ENCODE data around the gene GFM1.
"Not testable (repeated sequence)": the region's sequence is repeated elsewhere in the genome, so short reads cannot be mapped to it uniquely, and the experiment has no call there.

GFM1 gene

GRCh38 chr3:158679547-158680000, 35.2 kb downstream of the GFM1 start:
- DNase-seq: no peak

- DNase-seq: no peak
Observed at GRCh38 chr3:158680861-158681260, 36.5 kb downstream of the GFM1 start.

- DNase-seq: no peak
Observed at GRCh38 chr3:158683230-158683962, 39.1 kb downstream of the GFM1 start.

- DNase-seq: no peak
Observed at GRCh38 chr3:158685159-158685558, 40.8 kb downstream of the GFM1 start.

DNA sequence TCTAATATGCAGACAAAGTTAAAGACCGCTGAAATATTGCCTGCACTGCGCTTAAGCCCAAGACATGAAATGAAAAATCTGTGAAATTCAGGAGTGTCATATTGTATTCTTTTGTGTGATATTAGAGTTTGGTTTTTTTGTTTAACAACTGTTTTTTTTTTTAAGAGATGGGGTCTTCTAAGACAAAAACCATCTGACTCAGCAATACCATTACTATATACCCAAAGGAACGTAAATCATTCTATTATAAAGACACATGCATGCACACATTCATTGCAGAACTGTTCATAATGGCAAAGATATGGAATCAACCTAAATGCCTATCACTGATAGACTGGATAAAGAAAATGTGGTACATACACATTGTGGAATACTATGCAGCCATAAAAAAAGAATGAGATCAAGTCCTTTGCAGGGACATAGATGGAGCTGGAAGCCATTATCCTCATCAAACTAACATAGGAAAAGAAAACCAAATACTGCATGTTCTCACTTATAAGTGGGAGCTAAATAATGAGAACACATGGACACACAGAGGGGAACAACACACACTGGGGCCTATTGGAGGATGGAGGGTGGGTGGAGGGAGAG, 49.6 kb downstream of the GFM1 start:
- DNase-seq: not testable (repeated sequence)

DNA sequence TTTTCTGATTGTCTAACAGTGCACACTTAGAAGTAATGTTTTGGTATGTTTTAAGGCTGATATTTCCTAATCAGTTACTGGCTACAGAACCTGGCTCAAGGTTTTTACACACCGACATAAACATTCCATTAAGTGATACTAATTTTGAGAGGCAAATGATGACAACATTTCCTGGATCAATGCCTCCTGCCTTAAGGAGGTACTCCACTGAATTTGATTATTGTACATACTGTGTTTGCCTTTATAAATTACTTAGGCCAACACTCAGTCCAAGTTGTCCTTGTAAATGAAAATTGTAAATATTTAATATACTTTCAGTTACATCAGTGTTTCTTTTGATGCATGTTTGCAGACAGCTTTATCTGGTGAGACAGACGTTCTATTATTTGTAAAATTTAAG, 52.3 kb downstream of the GFM1 start:
- no peak for DNase-seq

DNA sequence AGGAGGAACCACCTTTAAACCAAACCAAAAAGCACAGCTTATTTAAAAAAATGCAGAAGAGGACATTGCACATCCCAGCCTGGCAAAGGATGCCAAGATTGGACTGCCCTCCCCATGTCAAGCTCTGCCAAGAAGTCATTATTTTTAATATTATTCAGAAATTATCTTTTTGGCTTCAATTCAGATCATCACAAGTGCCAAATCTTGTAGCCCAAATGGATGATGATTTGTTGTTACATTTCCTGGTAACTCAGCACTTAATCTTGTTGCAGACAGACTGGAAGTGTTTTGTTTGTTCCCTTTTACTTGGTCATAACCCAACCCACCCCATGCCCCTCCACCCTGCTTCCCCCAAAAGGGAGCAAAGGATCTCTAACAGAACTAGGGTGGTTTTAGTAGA, 56.2 kb downstream of the GFM1 start:
- no peak for DNase-seq

DNA sequence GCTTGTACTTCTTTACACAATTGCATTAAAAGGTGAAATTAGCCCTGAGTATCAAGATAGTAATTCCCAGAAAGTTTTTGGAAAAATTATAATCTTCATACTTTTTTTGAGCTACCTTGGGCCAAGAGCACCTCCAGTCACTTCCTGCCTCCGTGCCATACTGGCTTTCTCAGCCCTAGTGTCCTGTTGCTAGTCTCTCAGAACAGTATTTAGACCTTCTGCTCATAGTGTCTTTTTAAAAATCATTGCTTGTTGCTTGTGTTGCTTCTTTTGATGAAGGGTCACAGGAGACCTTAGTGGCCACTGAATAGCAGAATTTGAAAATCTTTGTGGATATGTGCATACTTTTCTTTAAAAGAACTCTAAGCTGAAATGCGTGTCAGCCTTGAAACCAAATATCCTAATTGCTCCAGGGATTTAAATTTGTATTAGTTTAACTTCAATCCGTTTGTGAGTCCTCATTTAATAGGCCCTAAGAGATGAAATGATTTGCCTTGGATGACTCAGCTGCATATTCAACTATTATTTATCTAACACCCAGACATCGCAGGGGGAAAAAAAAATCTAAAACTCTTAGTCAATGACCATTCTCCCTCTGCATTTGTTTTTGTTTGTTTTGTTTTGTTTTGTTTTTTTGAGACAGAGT, 57.2 kb downstream of the GFM1 start:
- no peak for DNase-seq

DNA sequence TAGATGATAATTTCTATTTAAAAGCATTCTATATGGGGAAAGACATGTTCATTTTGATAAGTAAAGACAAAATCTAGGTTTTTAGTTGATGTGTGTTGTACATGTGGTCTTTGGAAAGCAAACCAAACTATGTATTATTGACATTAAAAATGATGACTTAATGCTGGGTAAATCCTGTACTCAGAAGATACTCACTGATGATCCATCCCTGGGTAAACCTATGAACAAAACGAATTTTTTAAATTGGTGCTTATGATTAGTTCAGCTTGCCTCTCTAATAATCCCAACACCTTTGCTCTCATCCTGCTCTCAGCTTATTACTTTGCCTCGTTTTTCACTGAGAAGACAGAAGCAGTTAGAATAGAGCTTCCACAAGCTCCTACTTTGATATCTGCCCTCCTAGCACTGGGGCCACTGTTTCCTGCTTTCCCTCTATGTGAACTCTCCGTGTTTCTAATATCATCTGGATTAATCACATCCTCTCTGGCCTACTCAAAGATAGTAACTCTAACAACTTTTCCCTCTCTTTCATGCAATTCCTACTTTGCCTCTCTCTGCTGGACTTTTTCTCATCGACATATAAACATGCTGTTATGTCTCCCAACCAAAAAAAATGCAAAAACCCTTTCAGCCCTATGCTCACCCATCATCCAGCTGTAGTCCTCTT, 58.6 kb downstream of the GFM1 start:
- no peak for DNase-seq

DNA sequence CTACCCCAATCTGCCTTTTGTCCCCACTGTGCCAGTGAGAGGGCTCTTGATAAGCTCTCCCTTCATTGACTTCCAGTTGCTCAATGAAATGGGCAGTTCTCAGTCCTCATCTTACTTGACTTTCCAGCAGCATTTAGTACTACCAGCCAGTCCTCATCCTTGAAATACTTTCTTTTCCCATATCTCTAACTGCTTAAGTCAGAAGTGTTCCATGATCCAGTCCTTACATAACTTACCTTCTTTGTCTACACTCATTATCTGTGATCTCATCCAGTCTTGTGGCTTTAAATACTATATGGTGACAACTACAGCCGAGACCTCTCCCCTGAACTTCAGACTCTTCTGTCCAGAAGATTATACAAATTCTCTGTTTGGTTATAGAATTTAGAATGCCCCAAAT, 59.2 kb downstream of the GFM1 start:
- no peak for DNase-seq

DNA sequence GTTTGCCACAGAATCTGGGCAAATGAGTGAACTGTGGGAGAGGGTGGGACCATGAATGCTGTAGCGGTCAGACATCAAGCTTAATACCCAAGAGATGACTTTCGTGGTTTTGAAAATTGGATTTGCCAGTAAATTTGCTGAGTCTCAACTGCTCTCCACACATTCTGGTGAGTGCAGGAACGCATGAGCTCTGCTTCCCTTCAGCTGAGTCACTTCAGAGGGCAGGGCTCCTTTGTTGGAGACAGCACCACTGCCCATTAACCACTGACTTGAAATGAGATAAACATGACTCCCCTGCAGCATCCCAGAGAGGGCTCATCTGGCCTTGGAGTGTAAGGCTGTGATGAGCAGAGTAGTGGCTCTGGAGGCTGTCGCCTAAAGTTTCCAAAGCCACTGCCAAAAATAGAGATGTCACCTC, 65.3 kb downstream of the GFM1 start:
- DNase-seq: no peak

DNA sequence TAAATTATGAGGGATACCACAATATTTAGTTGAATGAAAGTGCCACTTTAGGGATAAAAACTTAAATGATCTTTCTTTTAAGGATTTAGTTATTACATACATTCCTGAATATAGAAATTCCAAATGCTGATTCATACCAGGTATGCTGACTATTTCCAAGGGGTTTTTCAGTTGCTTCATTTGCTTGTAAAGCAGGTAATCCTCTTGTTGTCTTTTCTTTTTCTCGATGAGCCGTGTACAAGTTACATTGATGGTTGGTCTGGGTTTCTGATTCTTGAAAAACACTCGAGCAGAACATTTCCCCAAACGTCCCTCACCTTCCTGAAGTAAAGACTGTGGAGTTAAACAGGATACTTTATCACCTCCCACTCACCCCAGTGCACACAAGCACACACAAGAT, 66.3 kb downstream of the GFM1 start:
- DNase-seq: no peak

DNA sequence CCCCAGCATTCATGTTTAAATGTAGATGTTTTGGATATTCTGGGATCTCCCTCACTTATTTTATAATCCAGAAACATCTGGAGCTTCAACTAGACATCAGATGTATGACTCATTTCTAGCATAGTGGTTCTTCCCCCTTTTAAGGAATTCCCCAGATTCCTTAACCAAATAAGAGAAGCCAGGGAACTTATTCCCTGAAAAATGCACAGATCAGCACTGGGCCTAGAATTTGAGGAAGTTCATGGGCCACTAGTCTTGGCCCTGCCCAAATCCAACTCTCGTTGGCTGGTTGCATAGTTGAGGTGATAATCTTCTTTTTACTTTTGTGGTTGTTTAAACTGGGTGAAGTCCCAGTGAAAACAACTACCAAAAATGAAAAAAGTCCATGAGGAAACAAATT, 67.6 kb downstream of the GFM1 start:
- no peak for DNase-seq

DNA sequence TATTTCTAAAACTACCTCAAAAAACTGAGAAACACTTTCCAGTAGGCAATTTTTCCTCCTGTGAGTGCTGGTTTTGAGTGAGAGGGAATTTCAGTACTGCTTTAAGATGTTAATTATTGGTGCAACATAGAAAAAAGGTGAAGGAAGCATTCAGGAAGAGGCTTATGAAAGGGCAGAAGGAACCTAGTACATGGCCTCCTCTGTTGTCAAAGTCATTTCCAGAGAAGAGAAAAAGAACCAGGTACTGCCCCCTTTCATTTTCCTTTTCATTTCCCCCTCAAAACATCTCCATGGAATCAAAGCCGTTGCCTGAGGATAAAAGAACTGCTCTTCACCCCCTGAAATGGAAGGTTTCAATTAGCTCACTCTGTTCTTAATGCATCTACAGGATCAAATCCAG, 68.1 kb downstream of the GFM1 start:
- no peak for DNase-seq

DNA sequence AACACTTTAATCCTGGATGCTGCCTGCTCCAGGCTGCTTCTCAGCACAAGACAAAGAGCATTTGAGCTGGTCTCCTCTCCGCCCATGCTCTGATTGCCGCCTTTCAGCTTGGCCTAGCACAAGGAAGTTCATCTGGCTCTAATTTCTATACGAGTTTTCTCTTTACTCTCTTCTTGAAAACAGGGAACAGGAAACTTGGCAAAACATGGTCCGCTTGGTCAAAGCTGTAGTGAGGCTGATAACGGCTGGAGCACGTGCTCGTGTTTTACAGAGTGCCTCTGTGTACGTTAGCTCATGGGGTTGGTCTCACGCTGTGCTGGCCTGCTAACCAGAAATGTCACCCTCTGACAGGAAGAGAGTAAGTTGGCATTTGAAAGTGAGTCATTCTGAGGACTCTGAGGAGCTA, 68.8 kb downstream of the GFM1 start:
- DNase-seq: no peak

- no peak for DNase-seq
Observed at GRCh38 chr3:158717576-158717975, 73.2 kb downstream of the GFM1 start.

- DNase-seq: no peak
Observed at GRCh38 chr3:158718490-158719170, 74.3 kb downstream of the GFM1 start.

- no peak for DNase-seq
Observed at GRCh38 chr3:158722108-158722507, 77.8 kb downstream of the GFM1 start.

DNA sequence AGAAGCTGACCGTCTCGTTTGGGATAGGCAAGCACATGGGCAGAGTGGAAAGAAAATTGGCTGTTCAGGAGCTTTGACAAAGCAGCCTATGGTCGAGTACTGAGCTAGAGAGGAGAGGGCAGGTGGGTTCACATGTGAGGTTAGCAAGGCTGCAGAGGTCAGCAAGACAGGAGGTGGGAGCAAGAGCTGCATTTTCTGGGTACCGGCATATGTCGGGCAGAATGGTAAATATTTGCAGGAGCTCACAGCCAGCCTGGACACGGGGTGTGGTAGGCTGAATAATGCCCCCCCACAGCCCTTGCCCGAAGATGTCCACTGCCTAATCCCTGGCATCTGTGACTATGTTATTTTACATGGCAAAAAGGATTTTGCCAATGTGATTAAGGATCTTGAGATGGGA, 79.7 kb downstream of the GFM1 start:
- DNase-seq: no peak

- DNase-seq: no peak
Observed at GRCh38 chr3:158725348-158726011, 81.2 kb downstream of the GFM1 start.

GRCh38 chr3:158727206-158728060, 83.1 kb downstream of the GFM1 start:
- peak; percentile 22 for DNase-seq

- no peak for DNase-seq
Observed at GRCh38 chr3:158728061-158728377, 83.7 kb downstream of the GFM1 start.
